Measurements from ENCODE around the gene SH3RF2. TPM values are rescaled to one million over a fixed set of nuclear protein-coding genes. Genes with fewer than 3 reads are reported as not detected.

SH3RF2 gene
- total and polyA plus RNA-seq, 2 donors (not counting 3 experiments of a cell fraction or from before 2014, with no cell fraction given) = 0.54 to 0.84 TPM

- Histone ChIP-seq H3K36me3 (ENCODE audit: control insufficient read depth in 2 of 2, extremely low read depth in 1 of 2, insufficient read depth in 2 of 2, low read length in 2 of 2) (no peaks in the 10 kb centered on the region), H3K79me2 (ENCODE audit: control insufficient read depth, insufficient read depth, low read length) (no peaks in the 10 kb centered on the region), H3K27ac (ENCODE audit: insufficient read depth, low read depth, low read length) (no peak overlapping the region), H3K4me1 (ENCODE audit: control insufficient read depth, extremely low read depth, insufficient read depth, low read length) (no peaks in the 10 kb centered on the region), H3K4me2 (ENCODE audit: insufficient read depth, low read length) (no peak overlapping the region), H4K20me1 (replicated peaks; ENCODE audit: control insufficient read depth, extremely low read depth, insufficient read depth, low read length) (no peaks in the 10 kb centered on the region), H3K27me3 (ENCODE audit: control insufficient read depth in 2 of 2, insufficient read depth in 2 of 2, low read length in 2 of 2) (peaks cover 4 to 9% of the 10 kb centered on the region in 2 experiments), H3K4me3 (replicated peaks in 1 of 3; ENCODE audit: insufficient read depth in 1 of 3, low read depth in 1 of 3, low read length in 3 of 3) (no peak overlapping the region), H3K9me1 (replicated peaks; ENCODE audit: control insufficient read depth, extremely low read depth, insufficient read depth, low read length) (no peaks in the 10 kb centered on the region), H3K9me3 (replicated peaks; ENCODE audit: control insufficient read depth, insufficient read depth, low read length) (no peaks in the 10 kb centered on the region), H2AFZ (ENCODE audit: low read depth, low read length) (no peak overlapping the region), H3K9ac (replicated peaks; ENCODE audit: extremely low read depth, insufficient read depth, low read length) (no peak overlapping the region)
- dilution Hi-C loops (cut with MboI; ENCODE audit: extremely low pct_ligation_motif_present, low sequenced_read_pairs) (no loop called here), intact Hi-C loops (cut with micrococcal nuclease) (no loop called here)
- TF ChIP-seq, protein P1, sequence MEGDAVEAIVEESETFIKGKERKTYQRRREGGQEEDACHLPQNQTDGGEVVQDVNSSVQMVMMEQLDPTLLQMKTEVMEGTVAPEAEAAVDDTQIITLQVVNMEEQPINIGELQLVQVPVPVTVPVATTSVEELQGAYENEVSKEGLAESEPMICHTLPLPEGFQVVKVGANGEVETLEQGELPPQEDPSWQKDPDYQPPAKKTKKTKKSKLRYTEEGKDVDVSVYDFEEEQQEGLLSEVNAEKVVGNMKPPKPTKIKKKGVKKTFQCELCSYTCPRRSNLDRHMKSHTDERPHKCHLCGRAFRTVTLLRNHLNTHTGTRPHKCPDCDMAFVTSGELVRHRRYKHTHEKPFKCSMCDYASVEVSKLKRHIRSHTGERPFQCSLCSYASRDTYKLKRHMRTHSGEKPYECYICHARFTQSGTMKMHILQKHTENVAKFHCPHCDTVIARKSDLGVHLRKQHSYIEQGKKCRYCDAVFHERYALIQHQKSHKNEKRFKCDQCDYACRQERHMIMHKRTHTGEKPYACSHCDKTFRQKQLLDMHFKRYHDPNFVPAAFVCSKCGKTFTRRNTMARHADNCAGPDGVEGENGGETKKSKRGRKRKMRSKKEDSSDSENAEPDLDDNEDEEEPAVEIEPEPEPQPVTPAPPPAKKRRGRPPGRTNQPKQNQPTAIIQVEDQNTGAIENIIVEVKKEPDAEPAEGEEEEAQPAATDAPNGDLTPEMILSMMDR (IDR thresholded peaks at IDR 0.05; ENCODE audit: extremely low read depth in 1 of 2, insufficient read depth in 1 of 2, low read depth in 1 of 2, low read length in 2 of 2) = no peak
- TF ChIP-seq GATA2 (IDR thresholded peaks at IDR 0.05; ENCODE audit: insufficient read depth, insufficient read length, low read depth, low read length) (no peak), FOS (IDR thresholded peaks at IDR 0.05; ENCODE audit: borderline replicate concordance, insufficient read depth, low read length) (no peak), POLR2A (IDR thresholded peaks at IDR 0.05; ENCODE audit: low read depth, low read length) (no peak), MYC (IDR thresholded peaks at IDR 0.05; ENCODE audit: low read depth, low read length) (no peak), EZH2 (IDR thresholded peaks at IDR 0.05; ENCODE audit: borderline replicate concordance, low read depth, low read length, severe bottlenecking) (no peak), POLR2AphosphoS5 (IDR thresholded peaks at IDR 0.05; ENCODE audit: insufficient read depth, low read depth, low read length) (no peak), JUN (IDR thresholded peaks at IDR 0.05; ENCODE audit: borderline replicate concordance, insufficient read depth, insufficient read length, low read depth) (no peak)
- TF ChIP-seq, protein P2, sequence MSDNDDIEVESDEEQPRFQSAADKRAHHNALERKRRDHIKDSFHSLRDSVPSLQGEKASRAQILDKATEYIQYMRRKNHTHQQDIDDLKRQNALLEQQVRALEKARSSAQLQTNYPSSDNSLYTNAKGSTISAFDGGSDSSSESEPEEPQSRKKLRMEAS (IDR thresholded peaks at IDR 0.05; ENCODE audit: insufficient read depth, insufficient read length) = no peak
- ChIA-PET CTCF (no interaction called here), POLR2A (no interaction called here)
- FAIRE-seq = no peak
- BruUV-seq (replicated peaks) = no TSS peak
- no peak for DNase-seq (ENCODE audit: low read depth, low spot score)
These were observed 142.2 kb downstream of the SH3RF2 start for GRCh38 chr5:146078566-146078965.
